Measurements from ENCODE around the gene MAP2K5. TPM values are rescaled to one million over a fixed set of nuclear protein-coding genes. Genes with fewer than 3 reads are reported as not detected.
"Not testable (repeated sequence)": the region's sequence is repeated elsewhere in the genome, so short reads cannot be mapped to it uniquely, and the experiment has no call there.

The MAP2K5 gene
- total RNA-seq, 1 donor from 2014 or later, result 26.1 TPM

DNA sequence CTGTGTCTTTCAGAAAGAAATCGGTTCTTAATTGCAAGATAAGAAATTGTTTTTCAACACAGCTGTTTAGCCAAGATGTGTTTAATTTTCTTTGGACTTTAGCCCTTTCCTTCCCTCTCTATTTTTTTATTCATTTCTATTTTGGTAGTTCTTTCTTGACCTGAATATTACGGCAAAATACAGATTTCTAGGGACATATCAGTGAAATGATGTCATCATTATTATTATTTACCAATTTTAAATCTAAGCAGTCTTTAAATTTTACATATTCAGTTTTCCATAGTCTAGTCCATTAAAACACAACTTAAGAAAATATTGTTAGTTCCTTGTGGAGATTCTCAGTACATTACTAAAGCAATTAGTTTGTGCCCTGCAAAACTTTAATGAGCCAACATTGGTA is 104.3 kb downstream of the MAP2K5 start:
- no peaks in the 10 kb centered on the region for H3K4me1 Mint-ChIP-seq (ENCODE audit: unreplicated experiment)
- peaks cover 29% of the 10 kb centered on the region for H3K36me3 Mint-ChIP-seq (ENCODE audit: unreplicated experiment)
- no peak overlapping the region for H3K4me3 Mint-ChIP-seq (ENCODE audit: unreplicated experiment)
- H3K27ac Mint-ChIP-seq (ENCODE audit: unreplicated experiment), result no peak overlapping the region
- H3K27me3 Mint-ChIP-seq (ENCODE audit: unreplicated experiment), result no peaks in the 10 kb centered on the region
- DNase-seq (ENCODE audit: extremely low spot score, unreplicated experiment), result no peak
- TF ChIP-seq, protein P1, sequence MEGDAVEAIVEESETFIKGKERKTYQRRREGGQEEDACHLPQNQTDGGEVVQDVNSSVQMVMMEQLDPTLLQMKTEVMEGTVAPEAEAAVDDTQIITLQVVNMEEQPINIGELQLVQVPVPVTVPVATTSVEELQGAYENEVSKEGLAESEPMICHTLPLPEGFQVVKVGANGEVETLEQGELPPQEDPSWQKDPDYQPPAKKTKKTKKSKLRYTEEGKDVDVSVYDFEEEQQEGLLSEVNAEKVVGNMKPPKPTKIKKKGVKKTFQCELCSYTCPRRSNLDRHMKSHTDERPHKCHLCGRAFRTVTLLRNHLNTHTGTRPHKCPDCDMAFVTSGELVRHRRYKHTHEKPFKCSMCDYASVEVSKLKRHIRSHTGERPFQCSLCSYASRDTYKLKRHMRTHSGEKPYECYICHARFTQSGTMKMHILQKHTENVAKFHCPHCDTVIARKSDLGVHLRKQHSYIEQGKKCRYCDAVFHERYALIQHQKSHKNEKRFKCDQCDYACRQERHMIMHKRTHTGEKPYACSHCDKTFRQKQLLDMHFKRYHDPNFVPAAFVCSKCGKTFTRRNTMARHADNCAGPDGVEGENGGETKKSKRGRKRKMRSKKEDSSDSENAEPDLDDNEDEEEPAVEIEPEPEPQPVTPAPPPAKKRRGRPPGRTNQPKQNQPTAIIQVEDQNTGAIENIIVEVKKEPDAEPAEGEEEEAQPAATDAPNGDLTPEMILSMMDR (IDR thresholded peaks at IDR 0.05), result no peak
- no peaks in the 10 kb centered on the region for H3K9me3 Mint-ChIP-seq (ENCODE audit: unreplicated experiment)

- no peaks in the 10 kb centered on the region for H3K27me3 Mint-ChIP-seq (ENCODE audit: unreplicated experiment)
- peaks cover 25% of the 10 kb centered on the region for H3K9me3 Mint-ChIP-seq (ENCODE audit: unreplicated experiment)
- TF ChIP-seq, protein P1 (IDR thresholded peaks at IDR 0.05), result no peak
- H3K4me1 Mint-ChIP-seq (ENCODE audit: unreplicated experiment), result no peaks in the 10 kb centered on the region
- no peak overlapping the region for H3K27ac Mint-ChIP-seq (ENCODE audit: unreplicated experiment)
- DNase-seq (ENCODE audit: extremely low spot score, unreplicated experiment), result no peak
- H3K36me3 Mint-ChIP-seq (ENCODE audit: unreplicated experiment), result peaks cover 50% of the 10 kb centered on the region
- no peak overlapping the region for H3K4me3 Mint-ChIP-seq (ENCODE audit: unreplicated experiment)
Measured at GRCh38 chr15:67652586-67652985, 110.1 kb downstream of the MAP2K5 start.

GRCh38 chr15:67660446-67660845 is 117.9 kb downstream of the MAP2K5 start:
- no peak overlapping the region for H3K27ac Mint-ChIP-seq (ENCODE audit: unreplicated experiment)
- H3K9me3 Mint-ChIP-seq (ENCODE audit: unreplicated experiment), result peaks cover 10% of the 10 kb centered on the region
- TF ChIP-seq, protein P1 (IDR thresholded peaks at IDR 0.05), result no peak
- peaks cover 31% of the 10 kb centered on the region for H3K36me3 Mint-ChIP-seq (ENCODE audit: unreplicated experiment)
- H3K4me1 Mint-ChIP-seq (ENCODE audit: unreplicated experiment), result peaks cover 6% of the 10 kb centered on the region
- no peak for DNase-seq (ENCODE audit: extremely low spot score, unreplicated experiment)
- no peaks in the 10 kb centered on the region for H3K27me3 Mint-ChIP-seq (ENCODE audit: unreplicated experiment)
- H3K4me3 Mint-ChIP-seq (ENCODE audit: unreplicated experiment), result no peak overlapping the region

DNA sequence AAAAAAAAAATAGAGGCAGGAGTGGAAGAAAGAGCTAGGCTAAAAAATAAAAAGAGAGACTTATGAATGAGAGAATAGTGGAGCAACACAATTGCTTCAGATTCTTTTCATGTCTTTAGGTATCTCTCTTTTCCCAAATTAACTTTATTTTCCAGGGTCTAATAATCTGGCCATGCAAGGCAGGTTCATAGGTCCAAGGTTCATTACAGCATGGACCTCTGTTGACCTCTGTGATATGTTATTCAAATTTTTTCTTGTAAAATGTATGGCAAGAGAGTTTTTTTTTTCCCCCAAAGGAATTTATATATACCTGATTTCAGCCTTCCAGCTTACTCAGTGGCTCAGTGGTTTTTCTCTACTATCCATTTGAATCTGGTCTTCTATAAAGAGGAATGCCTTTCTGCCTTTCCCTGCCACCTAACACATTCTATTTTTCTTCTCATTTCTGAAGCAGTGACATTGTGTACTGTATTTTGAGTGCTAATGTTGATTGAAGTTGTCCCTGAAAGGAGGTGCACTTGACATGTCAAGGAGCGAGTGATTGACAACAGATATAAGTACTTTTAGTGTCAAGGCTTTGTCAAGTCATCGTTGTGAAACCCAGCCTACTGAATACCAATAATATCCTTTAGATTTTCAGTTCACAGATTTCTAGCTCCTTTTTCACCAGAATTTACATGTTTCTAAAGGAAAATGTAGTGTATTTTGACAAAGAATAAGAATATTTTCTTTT is 118.5 kb downstream of the MAP2K5 start:
- no peak for DNase-seq (ENCODE audit: extremely low spot score, unreplicated experiment)
- Mint-ChIP-seq H3K9me3 (ENCODE audit: unreplicated experiment) (peaks cover 4% of the 10 kb centered on the region), H3K4me3 (ENCODE audit: unreplicated experiment) (no peak overlapping the region), H3K27me3 (ENCODE audit: unreplicated experiment) (no peaks in the 10 kb centered on the region), H3K27ac (ENCODE audit: unreplicated experiment) (no peak overlapping the region), H3K36me3 (ENCODE audit: unreplicated experiment) (peaks cover 25% of the 10 kb centered on the region), H3K4me1 (ENCODE audit: unreplicated experiment) (peaks cover 6% of the 10 kb centered on the region)
- TF ChIP-seq, protein P1 (IDR thresholded peaks at IDR 0.05), result no peak

DNA sequence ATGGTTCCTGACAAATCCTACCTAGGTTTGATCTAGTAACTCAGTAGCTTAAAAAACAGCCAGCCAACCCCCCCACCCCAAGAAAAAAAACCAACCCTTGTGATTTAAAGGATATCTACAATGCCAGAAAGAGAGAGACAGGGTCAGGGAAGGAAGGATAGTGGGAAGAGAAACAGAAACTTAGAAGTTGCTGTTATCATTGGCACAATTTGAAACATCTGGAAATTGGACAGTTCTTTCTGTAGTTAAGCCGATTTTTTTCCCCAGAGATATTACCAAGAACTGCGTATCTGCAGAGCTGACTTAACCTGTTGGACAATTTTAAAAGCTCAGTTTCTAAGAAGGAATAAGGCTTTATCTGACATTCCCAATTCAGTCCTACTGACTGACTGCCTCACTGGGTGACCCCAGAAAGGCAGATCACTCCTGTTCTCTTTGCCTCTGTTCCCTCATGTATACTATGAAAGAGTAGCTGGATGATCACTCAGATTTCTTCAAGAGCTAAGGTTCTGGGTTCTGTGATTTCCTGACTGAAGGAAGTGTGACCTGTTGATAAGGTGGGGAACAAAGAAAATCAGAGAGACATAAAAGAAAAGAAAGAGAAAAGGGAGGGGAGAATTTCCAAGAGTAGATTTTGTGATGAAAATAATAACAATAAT is 128.3 kb downstream of the MAP2K5 start:
- no peak for DNase-seq (ENCODE audit: extremely low spot score, unreplicated experiment)
- H3K9me3 Mint-ChIP-seq (ENCODE audit: unreplicated experiment), result peaks cover 7% of the 10 kb centered on the region
- H3K4me1 Mint-ChIP-seq (ENCODE audit: unreplicated experiment), result peaks cover 2% of the 10 kb centered on the region
- no peaks in the 10 kb centered on the region for H3K27me3 Mint-ChIP-seq (ENCODE audit: unreplicated experiment)
- TF ChIP-seq, protein P1 (IDR thresholded peaks at IDR 0.05), result no peak
- H3K36me3 Mint-ChIP-seq (ENCODE audit: unreplicated experiment), result peaks cover 20% of the 10 kb centered on the region
- H3K4me3 Mint-ChIP-seq (ENCODE audit: unreplicated experiment), result no peak overlapping the region
- H3K27ac Mint-ChIP-seq (ENCODE audit: unreplicated experiment), result no peak overlapping the region

GRCh38 chr15:67672834-67673233 is 130.3 kb downstream of the MAP2K5 start:
- not testable (repeated sequence) for H3K9me3 Mint-ChIP-seq (ENCODE audit: unreplicated experiment); H3K27me3 Mint-ChIP-seq (ENCODE audit: unreplicated experiment); DNase-seq (ENCODE audit: extremely low spot score, unreplicated experiment); H3K27ac Mint-ChIP-seq (ENCODE audit: unreplicated experiment); H3K4me1 Mint-ChIP-seq (ENCODE audit: unreplicated experiment); H3K4me3 Mint-ChIP-seq (ENCODE audit: unreplicated experiment)
- peaks cover 19% of the 10 kb centered on the region for H3K36me3 Mint-ChIP-seq (ENCODE audit: unreplicated experiment)

Data from osteocyte (in vitro differentiated cells).